Activated effector memory CD4-positive, alpha-beta T cell treated with anti-CD3 and anti-CD28 coated beads, Interleukin-2, amount 50 U/mL, for 16 hours (primary cell): Measurements from ENCODE around the gene TMEM135.

ENCODE experiments used
- DNase-seq: peaks from one replicate; pipeline ENCODE4 v3.0.0-alpha.2; 2020

TMEM135 gene

DNA sequence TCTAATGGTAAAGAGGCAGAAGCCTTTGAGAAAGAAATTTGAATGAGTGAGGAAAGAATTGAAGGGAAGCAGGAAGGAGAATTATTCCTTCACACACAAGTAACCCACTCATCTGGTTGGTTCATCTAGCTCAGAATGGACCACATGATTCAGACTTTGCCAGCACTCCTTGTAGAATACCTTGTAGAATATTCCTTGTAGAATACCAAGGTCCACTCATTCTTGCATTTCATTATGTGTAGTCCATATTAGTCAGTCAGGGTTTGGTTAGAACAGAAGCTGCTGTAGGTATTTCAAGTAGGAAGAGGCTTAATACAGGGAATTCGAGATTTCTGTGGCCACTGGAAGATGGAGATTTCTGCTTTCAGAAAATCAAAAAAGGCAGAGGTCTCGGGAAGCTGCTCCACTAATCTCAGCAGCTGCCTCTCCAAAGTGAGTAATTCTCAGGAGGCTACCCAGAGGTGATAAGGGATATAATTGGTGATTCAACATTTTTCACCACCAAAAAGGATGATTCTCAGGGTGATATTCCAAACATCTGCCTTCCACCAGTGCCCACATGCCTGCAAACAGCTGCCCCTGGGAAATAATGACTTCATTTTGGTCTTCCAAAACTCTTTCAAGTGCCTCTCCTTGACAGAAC is 329.1 kb downstream of the TMEM135 start:
- DNase-seq, result no peak

DNA sequence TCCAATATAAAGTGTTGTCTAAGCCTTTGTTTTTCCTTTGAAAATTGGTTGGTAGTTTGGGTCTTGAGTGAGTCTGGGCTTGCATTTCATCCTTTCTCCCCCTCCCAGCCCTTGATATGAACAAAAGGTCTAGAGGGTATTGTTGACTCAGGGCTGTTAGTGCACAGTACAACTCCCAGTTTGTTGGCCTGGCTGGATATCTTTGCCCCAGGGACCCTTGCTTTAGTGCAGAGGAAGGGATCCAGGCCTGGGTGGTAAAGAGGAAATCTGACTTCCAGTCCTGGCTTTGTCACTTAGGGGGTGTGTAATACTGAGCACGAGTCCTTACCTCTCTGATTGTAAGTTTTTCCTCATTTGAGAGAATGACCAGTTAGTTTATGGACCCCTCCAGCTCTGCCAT is 330.4 kb downstream of the TMEM135 start:
- no peak for DNase-seq

DNA sequence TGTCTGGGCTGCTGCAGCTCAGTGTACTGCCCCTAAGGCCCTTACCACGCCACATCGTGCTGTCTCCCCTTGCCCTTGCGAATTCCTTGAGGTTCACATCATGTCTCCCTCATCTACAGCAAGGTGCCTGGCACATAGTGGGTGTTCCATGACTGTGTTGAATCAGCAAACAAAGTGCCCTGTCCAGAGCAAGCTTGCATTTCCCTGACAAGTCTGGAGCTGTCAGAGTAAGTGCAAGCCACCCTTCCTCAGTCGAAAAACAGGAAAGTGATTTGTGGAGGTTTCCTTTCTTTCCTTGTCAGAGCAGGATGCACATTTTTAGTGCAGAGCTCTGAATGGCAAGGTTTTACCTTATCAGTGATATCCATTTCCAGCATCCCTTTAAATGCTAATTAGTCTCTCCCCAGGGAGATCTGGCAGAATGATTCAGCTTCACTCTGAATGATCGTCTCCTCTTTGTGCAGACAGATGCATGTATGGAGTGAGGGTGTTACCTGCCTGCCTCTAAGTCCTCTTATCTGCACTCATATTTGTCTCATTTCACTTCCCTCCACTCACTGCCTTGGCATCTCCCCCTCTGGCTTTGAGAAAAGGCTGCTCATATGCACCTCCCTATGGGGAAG is 331.2 kb downstream of the TMEM135 start:
- no peak for DNase-seq

DNA sequence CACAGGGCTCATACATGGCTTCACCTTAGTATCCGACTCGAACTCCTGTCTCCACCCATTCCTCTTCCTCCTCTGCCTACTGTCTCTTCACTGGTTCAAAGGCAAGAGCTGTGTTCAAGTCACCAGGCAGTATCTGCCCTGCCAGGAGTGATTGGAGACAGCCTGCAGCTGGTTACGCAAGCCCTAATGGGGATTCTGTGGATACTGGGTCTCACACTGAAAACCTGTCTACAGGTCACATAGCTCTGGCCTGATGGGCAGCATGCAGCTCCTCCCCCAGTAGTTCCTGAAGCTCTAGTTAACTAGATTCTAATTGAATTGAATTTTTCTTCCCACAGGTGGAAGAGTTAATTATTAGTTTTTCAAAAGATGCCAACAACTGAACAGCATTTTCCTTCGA is 332.2 kb downstream of the TMEM135 start:
- DNase-seq, result no peak

DNA sequence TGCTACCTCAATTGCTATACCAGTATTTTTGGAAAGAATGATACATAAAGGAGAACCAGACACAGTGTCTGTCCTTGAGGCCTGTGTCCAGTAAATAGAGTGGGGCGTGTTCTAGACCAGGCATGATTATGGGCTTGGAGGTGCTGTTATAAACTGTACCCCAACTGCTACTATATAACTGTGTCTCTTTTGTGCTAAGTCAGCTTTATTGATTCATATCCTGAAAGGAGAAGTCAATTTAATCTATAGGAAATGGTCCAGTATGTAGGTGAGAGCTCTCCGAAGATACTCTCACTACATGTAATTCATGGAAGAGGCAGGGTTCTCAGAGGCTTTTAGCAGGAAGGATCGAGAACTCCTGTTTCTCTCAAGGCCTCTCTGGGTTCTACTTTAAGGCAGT is 334.3 kb downstream of the TMEM135 start:
- no peak for DNase-seq
